ENCODE data around the gene TSPAN5. TPM values are rescaled to one million over a fixed set of nuclear protein-coding genes. Genes with fewer than 3 reads are reported as not detected.

TSPAN5 gene
- total and polyA plus RNA-seq, 8 donors = 1.6 to 90.2 (median 8.5) TPM

GRCh38 chr4:98452091-98452490 is 206.3 kb downstream of the TSPAN5 start:
- no peaks in the 10 kb centered on the region for H3K27me3 ChIP-seq
- 82 to 90% (median 86%) methylated on average over 3 of the region's 3 CpGs for WGBS, 5 donors
- H3K36me3 ChIP-seq = no peaks in the 10 kb centered on the region
- intact Hi-C loops (cut with DNase I; ENCODE audit: low total_unique reads) = no loop called here
- no peaks in the 10 kb centered on the region for H3K4me1 ChIP-seq
- no peak overlapping the region for H3K27ac ChIP-seq
- peaks cover 0 to 11% (median 0%) of the 10 kb centered on the region in 4 donors for H3K9me3 ChIP-seq
- no peak overlapping the region for H3K4me3 ChIP-seq
- no peak for DNase-seq
- TF ChIP-seq POLR2A (IDR thresholded peaks at IDR 0.05) (no peak), CTCF (IDR thresholded peaks at IDR 0.05) (no peak), POLR2AphosphoS5 (IDR thresholded peaks at IDR 0.05) (no peak), EP300 (IDR thresholded peaks at IDR 0.05) (no peak)

- intact Hi-C loops (cut with DNase I; ENCODE audit: low total_unique reads) = no loop called here
- H3K36me3 ChIP-seq = peaks cover 0 to 4% (median 3%) of the 10 kb centered on the region in 4 donors
- TF ChIP-seq CTCF (IDR thresholded peaks at IDR 0.05) (no peak), EP300 (IDR thresholded peaks at IDR 0.05) (no peak), POLR2AphosphoS5 (IDR thresholded peaks at IDR 0.05) (no peak), POLR2A (IDR thresholded peaks at IDR 0.05) (no peak)
- H3K4me1 ChIP-seq = no peaks in the 10 kb centered on the region
- DNase-seq = peak in 1 of 2 donors; percentile 19
- no peak overlapping the region for H3K4me3 ChIP-seq
- H3K27me3 ChIP-seq = no peaks in the 10 kb centered on the region
- peaks cover 0 to 11% (median 0%) of the 10 kb centered on the region in 4 donors for H3K9me3 ChIP-seq
- no peak overlapping the region for H3K27ac ChIP-seq
These were observed 209.5 kb downstream of the TSPAN5 start for GRCh38 chr4:98448908-98449307.

- WGBS, 5 donors = 82 to 93% (median 89%) methylated on average over 5 of the region's 5 CpGs
- TF ChIP-seq POLR2AphosphoS5 (IDR thresholded peaks at IDR 0.05) (no peak), CTCF (IDR thresholded peaks at IDR 0.05) (no peak), EP300 (IDR thresholded peaks at IDR 0.05) (no peak), POLR2A (IDR thresholded peaks at IDR 0.05) (no peak)
- Histone ChIP-seq H3K4me3 (no peak overlapping the region), H3K27me3 (no peaks in the 10 kb centered on the region), H3K9me3 (peaks cover 0 to 7% (median 0%) of the 10 kb centered on the region in 4 donors), H3K27ac (peak overlapping the region in 4 of 5 donors; percentile 17 to 56 (median 52)), H3K36me3 (peaks cover 4 to 14% (median 9%) of the 10 kb centered on the region in 4 donors), H3K4me1 (no peaks in the 10 kb centered on the region)
- no peak for DNase-seq
- intact Hi-C loops (cut with DNase I; ENCODE audit: low total_unique reads) = no loop called here
These were observed 210.8 kb downstream of the TSPAN5 start for GRCh38 chr4:98447648-98448047.

- DNase-seq = peak; percentile 19 to 32
- H3K36me3 ChIP-seq = peaks cover 12 to 23% (median 18%) of the 10 kb centered on the region in 4 donors
- H3K27me3 ChIP-seq = no peaks in the 10 kb centered on the region
- no peaks in the 10 kb centered on the region for H3K9me3 ChIP-seq
- TF ChIP-seq CTCF (IDR thresholded peaks at IDR 0.05) (no peak), POLR2AphosphoS5 (IDR thresholded peaks at IDR 0.05) (peak in 1 of 3 donors; percentile 26)
- WGBS, 5 donors = 72 to 83% (median 77%) methylated on average over 10 of the region's 10 CpGs
- peak overlapping the region in 4 of 5 donors; percentile 17 to 69 (median 36) for H3K27ac ChIP-seq
- no peak overlapping the region for H3K4me3 ChIP-seq
- intact Hi-C loops (cut with DNase I; ENCODE audit: low total_unique reads) = no loop called here
- H3K4me1 ChIP-seq = no peaks in the 10 kb centered on the region
These were observed 211.7 kb downstream of the TSPAN5 start for GRCh38 chr4:98446499-98447375.

Measured in stomach (tissue), 9 donors.